Frontal cortex (tissue), 4 donors: ENCODE data around the gene RPUSD4. TPM values are rescaled to one million over a fixed set of nuclear protein-coding genes. Genes with fewer than 3 reads are reported as not detected.

Experiments used
- DNase-seq, 2 donors: peaks; one replicate each; pipeline ENCODE4 v3.0.0; 2012; ENCODE audit warnings: low spot score in 2 of 2
- FAIRE-seq: peaks from 2 replicates; lab custom pipeline; 2012; peaks lifted over from hg19 to GRCh38; lab: Jason Lieb, UNC
- total RNA-seq: library from RNA; depleted of rRNA; stranded (reverse); fragments of >200 nt; gene quantifications from one replicate; pipeline ENCODE4 v1.2.3, GENCODE V29; 2014
- donor health status: control.
- donor health status: control.
- donor health status: control.

Gene RPUSD4
- total RNA-seq, 1 donor from 2014 or later, result 36.3 TPM

DNA sequence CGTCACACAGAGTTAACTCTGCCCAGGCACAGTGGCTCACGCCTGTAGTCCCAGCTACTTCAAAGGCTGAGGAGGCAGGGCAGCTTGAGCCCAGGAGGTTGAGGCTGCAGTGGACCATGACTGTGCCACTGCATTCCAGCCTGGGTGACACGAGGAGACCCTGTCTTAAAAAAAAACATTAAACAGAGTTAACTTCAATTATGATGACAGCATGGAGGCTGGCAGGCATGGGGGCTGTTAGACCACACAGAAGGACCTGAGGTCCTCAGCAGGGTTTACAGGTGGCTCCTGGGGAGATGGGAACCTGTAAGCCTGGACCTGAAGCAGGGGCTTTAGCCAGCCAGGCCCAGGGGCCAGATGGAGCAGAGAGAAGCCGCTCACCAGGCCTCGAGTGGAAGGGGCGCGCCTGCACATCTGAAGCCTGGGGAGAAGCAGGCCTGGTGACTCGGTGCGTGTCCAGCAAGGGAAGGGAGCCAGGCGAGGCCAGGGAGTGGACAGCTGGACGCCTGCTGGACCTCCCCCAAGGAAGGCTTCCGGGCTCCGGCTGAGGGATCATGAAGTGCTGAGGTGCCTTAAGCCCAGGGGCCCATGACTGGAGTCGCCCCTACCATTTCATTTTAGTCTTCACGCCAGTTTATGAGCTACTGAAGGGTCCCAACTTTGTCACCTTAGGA lies 25.3 kb downstream of the RPUSD4 start:
- no peak for DNase-seq
- no peak for FAIRE-seq

GRCh38 chr11:126185259-126186024 lies 26.0 kb downstream of the RPUSD4 start:
- DNase-seq (no peak), FAIRE-seq (no peak)

DNA sequence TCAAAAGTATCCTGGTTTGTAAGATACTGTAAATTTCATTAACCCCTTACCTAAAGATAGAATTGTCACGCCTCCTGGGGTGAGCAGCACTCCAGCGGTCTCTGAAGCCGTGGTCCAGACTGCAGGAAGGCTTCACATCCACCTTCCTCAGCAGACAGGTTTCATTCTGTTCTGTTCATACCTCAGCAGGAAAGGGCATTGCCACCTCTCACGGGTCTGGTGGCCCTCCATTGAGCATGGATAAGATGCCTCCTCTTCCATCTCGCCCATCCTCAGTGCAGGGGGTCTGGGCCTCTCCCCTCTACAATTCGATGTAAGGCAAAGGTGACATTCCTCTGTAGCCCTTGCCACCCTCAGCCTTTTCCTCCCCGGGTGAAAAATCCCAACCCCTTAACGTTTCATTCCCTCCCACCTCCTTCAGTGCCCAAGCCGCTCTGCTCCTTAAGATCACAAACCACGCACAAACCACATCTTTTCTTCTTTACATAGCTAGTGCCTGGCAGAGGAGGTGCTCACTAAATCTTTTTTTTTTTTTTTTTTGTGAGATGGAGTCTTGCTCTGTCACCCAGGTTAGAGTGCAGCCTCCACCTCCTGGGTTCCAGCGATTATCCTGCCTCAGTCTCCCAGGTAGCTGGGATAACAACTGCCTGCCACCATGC lies 28.5 kb downstream of the RPUSD4 start:
- no peak for FAIRE-seq
- DNase-seq, result no peak

DNA sequence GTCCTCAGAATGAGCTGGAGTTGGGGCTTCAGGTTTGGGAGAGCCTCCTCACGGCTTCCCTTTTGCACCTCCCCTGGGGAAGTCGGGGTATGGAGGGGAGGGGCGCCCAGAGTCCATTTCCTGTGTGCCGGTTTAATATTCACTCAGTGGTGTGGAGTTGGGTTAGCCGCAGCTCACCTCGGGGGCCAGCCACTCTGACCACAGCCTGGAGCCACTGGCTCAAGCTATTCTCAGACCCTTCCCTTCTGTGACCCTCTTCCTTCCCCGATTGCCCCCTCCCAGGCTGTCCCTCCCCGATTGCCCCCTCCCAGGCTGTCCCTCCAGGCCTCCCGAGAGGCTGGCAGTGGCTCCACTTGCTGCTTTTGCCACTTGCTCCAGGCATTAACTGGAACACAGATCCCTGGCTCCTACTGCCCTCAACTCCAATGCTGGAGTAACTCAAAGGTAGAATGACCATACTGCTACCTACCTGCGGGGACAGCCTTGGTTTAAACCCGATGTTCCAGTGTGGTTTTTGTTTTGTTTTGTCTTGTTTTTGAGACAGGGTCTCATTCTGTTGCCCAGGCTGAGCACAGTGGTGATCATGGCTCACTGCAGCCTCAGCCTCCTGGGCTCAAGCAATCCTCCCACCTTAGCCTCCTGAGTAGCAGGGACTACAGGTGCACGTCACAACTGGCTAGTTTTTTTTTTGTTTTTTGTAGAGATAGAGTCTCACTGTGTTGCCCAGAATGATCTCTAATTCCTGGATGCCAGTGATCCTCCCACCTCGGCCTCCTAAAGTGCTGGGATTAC lies 29.3 kb downstream of the RPUSD4 start:
- DNase-seq (no peak), FAIRE-seq (no peak)

DNA sequence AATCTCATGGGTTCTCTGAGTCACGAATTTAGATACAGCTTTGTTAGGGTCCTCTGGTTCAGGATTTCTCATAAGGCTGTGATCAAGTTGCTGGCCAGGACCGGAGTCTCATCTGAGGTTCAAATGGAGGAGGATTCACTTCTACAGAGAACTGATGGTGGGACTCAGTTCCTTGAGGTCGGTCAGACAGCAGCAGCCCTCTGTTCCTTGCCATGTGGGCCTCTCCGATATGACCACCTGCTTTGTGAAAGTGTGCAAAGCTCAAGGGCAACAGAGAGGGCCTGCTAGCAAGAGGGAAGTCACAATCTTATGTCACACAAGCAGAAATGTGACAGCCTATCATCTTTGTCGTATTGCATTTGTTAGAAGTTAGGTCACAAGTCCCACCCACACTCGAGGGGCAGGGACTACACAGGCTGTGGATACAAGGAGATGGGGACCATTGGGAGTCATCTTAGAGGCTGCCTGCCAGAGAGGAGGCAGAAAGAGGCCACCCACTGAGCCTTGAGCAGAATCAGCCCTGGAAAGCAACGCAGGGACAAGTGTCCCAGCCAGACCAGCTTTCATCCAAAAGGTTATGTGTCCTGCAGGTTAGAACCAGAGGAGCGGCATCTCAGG lies 34.5 kb downstream of the RPUSD4 start:
- DNase-seq (no peak), FAIRE-seq (no peak)

DNA sequence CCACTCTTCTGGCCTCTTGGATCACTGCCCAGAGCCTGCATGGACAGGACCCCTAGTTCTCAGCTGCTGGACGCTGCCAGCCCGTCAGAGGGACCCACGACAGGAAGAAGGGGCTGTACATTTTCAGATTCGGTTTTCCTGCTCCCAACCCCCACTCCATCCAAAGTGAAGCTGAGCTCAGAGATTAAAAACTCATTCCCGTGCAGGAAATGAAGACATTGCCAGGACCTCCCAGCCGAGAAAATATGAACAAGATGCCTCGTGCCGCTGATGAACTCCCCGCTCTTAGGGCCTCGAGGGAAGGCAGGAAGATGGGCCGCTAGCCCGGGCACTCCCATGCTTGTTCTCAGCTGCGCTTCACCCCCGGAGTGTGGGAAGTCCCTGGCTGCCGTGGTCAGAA lies 36.1 kb downstream of the RPUSD4 start:
- DNase-seq (no peak), FAIRE-seq (no peak)

GRCh38 chr11:126174816-126175215 lies 36.6 kb downstream of the RPUSD4 start:
- no peak for FAIRE-seq
- no peak for DNase-seq

- DNase-seq (no peak), FAIRE-seq (no peak)
Measured at GRCh38 chr11:126173257-126173656, 38.2 kb downstream of the RPUSD4 start.

GRCh38 chr11:126172596-126173038 lies 38.8 kb downstream of the RPUSD4 start:
- FAIRE-seq, result no peak

DNA sequence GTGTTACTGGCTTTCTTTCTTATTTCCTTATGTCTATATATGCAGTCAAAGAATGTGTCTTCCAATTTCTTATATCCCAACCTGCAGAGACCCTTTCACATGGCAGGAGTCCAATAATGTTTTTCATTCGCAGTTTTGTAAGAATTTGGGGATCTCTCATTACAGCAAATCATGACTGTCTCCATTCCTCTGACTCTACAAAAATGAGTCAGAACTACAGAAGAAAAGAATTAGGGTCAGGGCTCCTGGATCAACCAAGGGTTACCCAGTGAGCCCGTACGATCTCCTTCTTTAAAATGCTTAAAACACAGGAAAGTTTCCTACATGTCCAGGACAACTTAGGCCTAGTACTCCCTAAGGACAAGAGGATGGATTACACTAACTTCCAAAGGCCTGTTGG lies 42.2 kb downstream of the RPUSD4 start:
- FAIRE-seq (no peak), DNase-seq (no peak)

More at GRCh38 chr11:126172596-126173038, 38.8 kb downstream of the RPUSD4 start:
- DNase-seq, result no peak

DNA sequence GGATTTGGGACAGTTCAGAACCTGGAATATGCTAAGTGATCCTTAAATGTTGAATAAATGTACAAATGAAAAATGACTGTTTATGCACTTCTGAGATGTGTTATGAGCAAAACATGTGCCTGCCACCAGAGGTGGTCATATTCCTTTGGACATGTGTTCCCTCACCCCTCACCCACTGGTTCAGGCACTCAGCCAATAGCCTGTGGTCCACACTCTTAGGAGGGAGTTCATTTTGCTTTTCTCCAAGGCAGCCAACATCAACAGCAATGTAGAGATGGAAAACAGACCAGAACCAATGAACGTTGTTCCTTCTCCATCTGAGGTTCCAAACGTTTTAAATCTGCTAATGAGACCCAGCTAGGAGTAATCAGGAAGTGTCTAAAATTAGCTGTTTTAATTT lies 44.0 kb downstream of the RPUSD4 start:
- DNase-seq (no peak), FAIRE-seq (no peak)

- DNase-seq (no peak), FAIRE-seq (no peak)
Measured at GRCh38 chr11:126166413-126166812, 45.0 kb downstream of the RPUSD4 start.

DNA sequence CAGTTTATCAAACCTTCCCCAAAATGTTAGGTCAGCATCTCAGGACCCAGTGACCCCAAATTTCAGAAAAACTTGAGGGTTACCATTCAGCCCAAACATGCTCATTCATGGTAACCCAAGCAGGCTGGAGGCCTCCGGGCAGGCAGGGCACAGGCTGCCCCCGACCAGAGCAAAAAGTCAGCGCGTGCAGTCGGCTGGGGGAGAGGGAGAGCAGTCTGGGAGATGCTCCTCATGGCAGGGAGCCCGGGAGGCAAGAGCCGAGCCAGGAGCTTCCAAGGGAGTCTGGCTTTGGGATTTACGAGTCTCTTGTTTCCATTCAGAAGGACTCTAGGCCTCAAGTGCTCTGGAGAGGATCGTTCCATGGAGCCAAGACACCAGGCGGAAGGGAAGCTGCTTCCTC lies 45.7 kb downstream of the RPUSD4 start:
- FAIRE-seq (no peak), DNase-seq (no peak)

DNA sequence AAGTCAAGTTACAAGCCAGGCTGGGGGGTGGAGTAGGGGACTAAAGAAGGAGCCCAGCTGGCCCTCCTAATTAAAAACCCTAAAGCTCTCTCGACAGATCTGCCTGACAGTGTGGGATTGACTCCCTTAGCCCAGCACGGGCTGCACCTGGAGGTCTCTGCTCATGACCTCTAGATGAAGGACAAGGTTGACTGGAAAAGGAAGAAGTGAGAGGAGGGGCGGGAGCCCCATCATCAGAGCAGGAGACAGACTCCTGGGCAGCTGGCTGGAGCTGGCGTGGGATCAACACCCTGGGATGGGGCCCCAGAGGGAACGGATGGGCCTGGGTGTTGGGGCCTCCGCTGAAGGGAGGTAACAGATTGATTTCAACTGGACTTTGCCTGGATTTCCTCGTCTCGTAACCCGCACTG lies 46.1 kb downstream of the RPUSD4 start:
- DNase-seq (no peak), FAIRE-seq (no peak)

DNA sequence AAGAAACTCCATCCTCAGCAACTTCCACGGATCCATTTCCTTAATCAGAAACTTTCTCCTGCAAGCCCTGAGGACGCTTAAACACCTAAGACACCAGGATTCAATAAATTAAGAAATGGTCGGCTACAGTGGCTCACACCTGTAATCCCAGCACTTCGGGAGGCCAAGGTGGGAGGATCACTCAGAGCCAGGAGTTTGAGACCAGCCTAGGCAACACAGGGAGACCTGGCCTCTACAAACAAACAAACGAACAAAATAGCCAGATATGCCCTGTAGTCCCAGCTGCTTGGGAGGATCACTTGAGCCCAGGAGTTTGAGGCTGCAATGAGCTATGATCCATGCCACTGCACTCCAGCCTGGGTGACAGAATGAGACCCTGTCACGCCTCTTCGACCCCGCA lies 46.7 kb downstream of the RPUSD4 start:
- FAIRE-seq (no peak), DNase-seq (no peak)

DNA sequence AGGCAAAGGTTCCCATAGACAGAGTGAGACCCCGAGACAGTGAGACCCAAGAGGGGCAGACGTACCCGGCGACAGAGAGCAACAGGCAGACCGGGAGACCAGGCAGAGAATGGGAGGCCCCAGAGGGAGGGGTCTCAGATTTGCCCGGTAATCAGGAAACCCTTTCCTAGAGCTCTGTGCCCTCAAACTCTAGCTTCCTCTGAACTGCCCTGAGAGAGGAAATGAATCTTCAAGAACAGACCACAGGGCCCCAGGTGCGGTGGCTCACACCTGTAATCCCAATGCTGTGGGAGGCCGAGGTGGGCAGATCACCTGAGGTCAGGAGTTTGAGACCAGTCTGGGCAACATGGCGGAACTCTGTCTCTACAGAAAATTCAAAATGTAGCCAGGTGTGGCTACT lies 47.7 kb downstream of the RPUSD4 start:
- DNase-seq (no peak), FAIRE-seq (no peak)

DNA sequence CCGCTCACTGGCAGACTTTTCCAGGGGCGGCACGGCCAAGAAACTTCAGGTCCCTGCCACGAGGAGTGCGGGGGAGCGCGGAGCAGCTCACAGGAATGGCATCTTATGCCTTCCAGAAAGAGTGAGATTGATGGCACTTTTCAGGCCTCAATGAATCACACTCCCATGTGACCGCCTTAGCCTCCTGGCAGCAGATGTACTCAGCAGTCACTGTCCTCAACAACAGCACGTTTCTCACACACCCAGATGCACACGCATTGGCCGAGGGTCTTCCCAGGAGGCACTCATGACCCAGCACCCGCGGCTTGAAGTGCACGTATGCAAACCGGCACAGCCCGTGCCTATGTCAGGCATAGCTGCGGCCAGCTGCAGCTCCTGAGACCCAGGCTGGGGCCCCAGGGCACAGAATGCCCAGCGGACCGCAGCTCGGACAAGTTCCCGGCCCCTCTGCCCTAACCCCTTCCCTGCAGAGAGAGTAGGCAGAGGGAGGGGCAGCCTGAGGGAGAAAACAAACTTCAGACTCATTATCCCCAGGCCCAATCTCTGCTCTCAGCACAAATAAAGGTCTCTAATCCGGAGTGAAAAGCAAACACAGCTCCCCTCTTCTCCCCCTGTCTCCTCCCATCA lies 48.3 kb downstream of the RPUSD4 start:
- DNase-seq (no peak), FAIRE-seq (no peak)

- no peak for FAIRE-seq
- no peak for DNase-seq
Measured at GRCh38 chr11:126162306-126163030, 49.0 kb downstream of the RPUSD4 start.

GRCh38 chr11:126161023-126161391 lies 50.4 kb downstream of the RPUSD4 start:
- DNase-seq (no peak), FAIRE-seq (no peak)
